GM19238 (cell line): ENCODE results near the gene GRM4.

Experiments
- DNase-seq: peaks from one replicate; pipeline ENCODE4 v3.0.0; 2011; ENCODE audit warnings: low spot score; ENCODE audit not compliant: insufficient read length

Gene GRM4

DNA sequence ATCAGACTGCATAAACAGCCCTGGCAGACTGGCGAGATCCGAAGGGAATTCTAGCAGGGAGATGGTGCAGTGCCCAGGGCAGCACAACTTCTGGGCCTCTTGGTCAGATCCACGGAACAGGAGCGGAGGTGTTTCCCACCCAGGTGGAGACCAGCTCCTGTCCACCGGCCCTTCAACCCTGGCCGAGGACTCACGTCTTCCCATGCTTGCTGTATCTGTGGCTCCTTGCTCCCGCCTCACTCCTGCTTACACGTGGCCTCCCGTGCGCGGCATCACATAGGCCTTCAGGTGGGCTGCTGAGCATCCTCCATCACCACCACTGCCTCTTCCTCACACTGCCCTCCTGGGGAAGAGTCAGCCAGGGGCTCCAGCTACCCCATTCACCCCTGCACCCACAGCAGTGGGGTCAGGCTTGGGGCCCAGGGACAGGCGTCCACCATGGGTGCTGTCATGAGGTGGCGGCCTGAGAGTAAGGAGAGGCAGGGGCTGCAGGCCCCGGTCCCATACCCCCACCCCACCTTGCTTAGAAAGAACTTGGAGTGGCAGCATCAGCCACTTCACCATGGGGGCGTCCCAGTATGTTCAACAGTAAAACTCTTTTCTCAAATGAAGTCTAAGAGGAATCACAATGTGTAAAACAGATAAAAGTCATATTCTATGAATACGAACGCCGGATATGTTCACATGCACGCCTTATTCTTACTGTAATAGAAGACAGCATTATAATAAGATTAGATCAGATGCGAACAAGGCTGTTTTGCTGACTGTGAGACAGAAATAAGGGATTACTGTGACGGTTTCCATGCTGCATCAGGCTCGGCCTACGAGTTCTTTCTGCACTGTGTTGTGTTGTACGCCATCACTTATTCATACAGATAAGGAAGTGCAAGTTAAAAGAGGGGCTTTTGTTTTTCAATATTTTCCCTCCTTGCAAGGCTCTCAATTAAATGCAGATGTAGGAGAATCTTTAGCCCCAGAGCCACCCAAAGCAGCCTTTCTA is 165.4 kb downstream of the GRM4 start:
- DNase-seq: no peak

DNA sequence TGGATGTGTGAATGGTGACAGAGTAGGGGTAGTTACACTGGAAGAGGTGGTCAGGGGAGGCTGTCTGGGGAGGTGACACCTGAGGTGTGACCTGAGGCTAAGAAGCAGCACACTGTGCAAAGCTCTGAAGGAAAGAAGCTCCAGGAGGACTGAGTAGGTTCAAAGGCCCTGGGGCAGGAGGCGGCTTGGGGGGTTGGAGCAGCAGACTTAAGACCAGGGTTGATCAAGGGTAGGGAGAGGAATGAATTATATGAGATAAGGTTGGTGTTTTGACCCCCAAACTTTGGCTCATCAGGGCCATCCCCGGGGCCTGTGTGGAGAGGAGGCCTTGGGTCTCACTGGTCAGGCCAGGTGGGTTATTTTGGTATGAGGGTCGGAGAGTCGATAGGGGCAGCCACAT is 166.1 kb downstream of the GRM4 start:
- DNase-seq: no peak

DNA sequence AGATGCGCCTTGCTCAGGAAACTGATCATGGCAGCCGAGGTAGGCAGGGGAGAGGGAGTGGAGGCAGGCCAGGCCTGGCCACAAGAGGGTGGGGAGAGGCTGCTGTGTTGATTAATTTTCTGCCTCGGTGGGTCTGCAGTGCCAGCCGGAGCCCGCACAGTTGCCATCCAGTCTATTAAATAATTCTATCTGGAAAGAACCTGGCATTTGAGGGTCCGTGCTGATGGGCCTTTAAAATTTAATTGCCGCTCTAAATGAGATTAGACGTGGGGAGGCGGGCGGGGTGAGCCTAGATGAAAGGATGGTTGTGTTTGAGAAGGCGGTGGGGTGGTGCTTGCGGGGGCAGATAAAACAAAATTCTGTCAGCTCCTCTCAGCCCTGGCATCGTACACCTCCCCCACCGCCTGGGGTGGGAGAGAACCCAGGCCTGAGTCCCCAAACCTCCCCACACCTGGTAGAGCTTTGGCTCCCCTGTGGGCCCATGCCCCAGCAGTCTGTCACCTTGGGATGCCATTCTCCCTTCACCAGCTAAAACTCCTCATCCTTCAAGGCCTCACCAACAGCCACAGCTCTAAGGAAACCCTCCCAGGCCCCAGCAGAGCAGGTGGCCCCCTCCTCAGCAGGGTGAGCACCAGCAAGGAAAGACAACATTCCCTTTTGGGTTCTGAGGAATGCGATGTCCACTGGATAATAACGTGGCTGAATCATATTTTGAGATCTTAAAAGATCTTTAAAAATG is 167.3 kb downstream of the GRM4 start:
- DNase-seq: no peak

DNA sequence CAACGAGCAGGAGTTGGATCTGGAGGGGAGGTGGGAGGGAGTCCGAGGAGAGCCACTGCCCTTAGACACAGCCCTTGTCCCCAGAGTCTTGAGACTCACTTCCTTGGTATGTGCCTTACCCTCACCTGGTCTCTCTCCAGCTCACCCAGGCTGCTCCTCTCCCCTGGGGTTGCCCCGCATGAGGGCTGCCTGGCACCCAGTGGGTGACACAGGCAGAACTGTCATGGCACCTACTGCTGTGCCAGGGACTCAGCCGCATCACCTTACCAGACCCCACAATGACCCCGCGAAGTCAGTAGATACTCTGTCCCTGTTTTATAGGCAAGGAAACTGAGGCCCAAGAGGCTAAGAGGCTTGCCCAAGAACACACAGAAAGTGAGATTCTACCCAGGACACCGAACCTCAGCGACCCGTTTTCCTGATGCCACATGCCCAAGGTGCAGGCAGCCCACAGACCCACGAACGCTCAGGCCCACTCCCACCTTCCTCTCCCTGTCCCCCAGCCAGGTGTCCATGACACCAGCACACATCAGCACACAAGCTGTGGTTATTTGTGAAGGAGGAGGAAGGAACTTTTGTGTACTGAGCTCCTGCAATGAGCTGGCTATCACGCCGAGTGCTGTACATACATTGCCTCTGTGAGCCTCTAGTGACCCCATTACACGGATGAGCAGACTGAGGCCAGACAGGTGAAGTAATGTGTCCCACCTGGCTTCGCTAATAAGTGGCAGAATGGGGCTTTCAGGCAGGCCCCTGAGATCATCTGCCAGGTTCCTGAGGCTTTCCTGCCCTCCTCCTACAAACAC is 168.1 kb downstream of the GRM4 start:
- DNase-seq: no peak

DNA sequence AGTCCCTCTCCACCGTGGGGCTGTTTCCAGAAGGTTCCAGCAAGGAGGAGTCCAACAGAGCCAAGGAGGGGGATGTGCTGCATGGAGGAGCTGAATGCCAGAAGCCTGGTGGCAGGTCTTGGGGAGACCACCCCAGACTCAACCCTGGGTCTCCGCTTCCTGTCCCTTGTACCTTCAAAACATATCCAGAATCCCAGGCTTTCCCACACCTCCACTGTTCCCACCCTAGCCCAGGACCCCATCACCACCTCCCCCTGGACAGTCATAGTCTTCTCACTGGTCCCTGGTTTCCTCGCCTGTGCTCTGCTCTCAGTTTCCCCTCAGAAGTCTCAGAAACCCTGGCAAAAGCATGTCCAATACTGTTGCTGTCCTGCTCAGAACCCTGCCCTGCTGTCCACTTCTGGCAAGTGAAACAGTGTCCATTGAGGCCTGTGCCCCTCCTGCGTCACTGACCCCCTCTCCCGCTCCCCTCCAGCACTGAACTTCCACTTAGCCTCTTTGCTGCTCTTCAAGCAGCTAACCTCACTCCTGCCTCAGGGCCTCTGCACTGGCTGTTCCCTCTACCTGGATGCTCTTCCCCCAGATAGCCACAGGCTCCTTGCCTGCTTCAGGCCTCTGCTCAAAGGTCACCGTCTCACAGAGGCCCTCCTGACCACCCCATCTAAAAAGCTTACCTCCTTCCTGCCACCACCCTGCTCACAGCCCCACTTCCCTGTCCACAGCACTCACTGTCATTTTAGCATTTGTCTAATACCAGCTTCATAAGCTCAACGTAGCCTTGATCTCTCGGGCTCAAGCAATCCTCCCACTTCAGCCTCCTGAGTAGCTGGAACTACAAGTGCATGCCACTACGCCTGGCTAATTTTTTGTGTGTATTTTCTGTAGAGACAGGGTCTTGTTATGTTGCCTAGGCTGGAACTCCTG is 169.2 kb downstream of the GRM4 start:
- no peak for DNase-seq

DNA sequence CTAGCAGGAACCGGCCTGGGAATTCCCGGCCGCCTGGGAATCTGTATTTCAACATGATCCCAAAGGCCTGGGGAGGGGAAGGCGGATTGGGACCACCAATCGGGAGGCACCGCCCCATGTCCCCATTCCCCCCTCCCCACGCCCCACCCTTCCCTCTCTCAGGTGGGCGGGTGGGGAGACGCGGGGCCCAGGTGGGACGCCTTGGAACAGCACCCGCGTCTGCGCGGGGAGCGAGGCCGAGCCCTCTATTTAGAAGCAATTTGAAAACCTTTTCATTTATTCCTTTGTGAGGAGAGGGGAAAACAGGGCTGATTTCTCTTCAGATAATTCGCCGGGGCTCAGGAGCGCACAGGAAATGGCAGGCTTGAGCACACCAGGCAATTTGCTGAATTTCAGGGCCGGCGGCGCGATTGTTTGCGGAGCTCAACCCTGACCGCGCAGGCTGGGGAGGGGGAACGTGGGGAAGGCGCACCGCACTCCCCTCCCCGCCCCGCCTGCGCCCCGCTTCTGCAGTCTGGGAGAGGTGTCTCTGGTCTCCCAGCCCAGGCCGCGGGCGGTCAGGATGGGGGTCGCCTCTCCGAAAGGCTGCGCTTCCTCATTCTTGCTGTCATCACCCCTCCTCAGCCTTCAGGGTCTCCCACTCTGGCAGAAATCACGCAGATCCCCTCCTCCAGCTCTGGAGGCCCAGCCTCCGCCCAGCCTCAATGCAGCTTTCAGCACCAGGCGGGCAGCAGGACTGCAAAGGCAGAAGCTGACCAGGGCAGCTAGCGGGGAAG is 170.0 kb downstream of the GRM4 start:
- DNase-seq: no peak

DNA sequence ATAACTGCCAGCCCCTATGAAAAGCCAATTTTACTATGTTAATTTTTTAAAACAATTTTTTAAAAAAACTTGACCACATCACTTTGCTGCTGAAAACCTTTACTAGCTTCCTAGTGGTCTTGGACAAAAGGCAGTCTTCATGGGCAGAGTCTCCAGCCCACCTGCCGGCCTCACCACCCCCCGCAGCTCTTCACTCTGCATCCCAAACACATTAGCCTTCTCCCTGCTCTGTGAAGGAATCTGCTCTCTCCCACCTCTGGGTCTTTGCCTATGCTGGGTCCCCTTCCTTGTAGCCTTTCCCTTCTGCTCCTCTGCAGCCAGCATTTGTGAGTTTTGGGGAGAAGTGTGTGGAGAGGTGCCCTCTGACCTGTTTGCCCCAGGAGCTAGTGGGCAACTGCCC is 171.4 kb downstream of the GRM4 start:
- DNase-seq: no peak

DNA sequence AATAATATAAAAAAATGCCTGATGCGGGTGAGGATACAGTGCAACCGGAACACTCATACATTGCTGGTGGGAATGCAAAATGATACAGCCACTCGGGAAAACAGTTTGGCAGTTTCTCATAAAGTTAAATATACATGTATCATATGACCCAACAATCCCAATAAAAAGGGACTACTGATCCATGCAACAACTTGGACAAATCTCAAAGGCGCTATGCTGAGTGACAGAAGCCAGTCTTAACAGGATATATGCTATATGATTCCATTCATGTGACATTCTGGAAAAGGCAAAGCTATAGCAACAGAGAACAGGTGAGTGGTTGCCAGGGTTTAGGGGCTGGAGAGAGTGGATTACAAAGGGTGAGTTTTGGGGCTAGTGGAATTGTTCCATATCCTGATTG is 171.9 kb downstream of the GRM4 start:
- DNase-seq: no peak

DNA sequence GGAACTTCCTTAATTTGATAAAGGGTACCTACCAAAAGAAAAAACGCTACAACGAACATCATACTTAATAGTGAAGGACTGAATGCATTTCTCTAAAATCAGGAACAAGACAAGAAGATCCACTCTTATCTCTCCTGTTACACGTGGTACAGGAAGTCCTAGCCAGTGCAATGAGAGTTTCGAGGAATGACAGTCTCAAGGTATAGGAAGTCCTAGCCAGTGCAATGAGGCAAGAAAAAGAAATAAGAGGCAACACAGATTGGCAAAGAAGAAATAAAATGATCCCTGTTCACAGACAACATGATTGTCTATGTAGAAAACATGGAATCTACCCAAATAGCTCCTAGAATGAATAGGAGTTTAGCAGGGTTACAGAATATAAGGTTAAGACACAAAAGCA is 174.3 kb downstream of the GRM4 start:
- no peak for DNase-seq
